ENCODE results near the gene GPD1. TPM values are rescaled to one million over a fixed set of nuclear protein-coding genes. Genes with fewer than 3 reads are reported as not detected.

Gene GPD1
- total RNA-seq, 2 donors from 2014 or later, result 0.93 to 1.1 TPM

DNA sequence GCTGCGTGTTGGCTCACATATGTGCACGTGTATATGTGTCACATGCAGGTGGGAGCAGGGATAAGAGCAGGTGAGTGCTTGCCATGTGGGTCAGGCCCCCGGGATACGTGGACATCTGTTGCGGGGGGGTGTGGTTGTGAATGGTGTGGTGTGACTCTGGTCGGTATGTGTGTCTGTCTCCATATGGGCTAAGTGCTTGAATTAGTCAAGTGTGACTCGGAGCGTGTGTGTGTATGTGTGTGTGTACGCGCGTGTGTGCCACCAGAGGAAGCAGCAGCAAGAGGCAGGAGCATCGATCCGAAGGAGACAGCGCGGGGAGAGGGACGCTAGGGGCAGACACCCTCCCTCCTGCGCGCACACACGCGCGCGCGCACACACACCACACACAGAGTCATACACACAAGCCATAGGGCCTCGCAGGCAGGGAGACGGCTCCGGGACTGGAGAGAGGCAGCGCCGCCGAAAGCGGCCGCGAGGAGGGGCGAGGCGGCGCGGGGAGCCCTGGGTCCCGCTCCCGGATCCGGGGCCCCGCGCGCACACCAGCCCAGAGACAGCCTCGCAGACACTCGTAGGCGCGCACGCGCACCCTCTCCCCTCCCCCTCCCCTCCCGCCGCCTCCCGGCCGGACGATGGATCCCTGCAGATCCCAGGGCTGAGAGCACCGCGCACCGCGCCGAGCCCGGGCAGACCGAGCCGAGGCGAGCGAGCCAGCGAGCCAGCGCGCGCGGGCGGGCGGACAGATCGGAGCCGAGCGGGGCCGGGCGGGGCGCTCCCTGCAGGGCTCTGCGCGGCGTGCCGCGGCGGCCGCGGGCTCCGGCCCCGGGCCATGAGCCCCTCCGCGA, 46.6 kb upstream of the GPD1 start, which contains the start of gene ASIC1:
TSS of gene ASIC1 (plus strand) at position 597 of the 842 bp plus-strand sequence. CDS start 1,171 bp downstream, outside the sequence.
- TF ChIP-seq, protein P1, sequence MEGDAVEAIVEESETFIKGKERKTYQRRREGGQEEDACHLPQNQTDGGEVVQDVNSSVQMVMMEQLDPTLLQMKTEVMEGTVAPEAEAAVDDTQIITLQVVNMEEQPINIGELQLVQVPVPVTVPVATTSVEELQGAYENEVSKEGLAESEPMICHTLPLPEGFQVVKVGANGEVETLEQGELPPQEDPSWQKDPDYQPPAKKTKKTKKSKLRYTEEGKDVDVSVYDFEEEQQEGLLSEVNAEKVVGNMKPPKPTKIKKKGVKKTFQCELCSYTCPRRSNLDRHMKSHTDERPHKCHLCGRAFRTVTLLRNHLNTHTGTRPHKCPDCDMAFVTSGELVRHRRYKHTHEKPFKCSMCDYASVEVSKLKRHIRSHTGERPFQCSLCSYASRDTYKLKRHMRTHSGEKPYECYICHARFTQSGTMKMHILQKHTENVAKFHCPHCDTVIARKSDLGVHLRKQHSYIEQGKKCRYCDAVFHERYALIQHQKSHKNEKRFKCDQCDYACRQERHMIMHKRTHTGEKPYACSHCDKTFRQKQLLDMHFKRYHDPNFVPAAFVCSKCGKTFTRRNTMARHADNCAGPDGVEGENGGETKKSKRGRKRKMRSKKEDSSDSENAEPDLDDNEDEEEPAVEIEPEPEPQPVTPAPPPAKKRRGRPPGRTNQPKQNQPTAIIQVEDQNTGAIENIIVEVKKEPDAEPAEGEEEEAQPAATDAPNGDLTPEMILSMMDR (conservative IDR thresholded peaks at IDR 0.05), result peak; percentile 41
- peak; percentile 94 for DNase-seq
- Mint-ChIP-seq H3K36me3 (ENCODE audit: low read depth) (no peaks in the 10 kb centered on the region), H3K4me3 (peak within 1 kb of the TSS; percentile 69), H3K27me3 (ENCODE audit: insufficient read depth) (peaks cover 92% of the 10 kb centered on the region), H3K9me3 (no peaks in the 10 kb centered on the region), H3K4me1 (peaks cover 9% of the 10 kb centered on the region), H3K27ac (peak within 1 kb of the TSS; percentile 29)
- WGBS, 2 experiments (ENCODE audit: insufficient coverage in 1 of 2, insufficient read length in 1 of 2), result 1 to 5% methylated on average over 7 to 84 of the region's 88 CpGs
- Histone ChIP-seq H3K4me1 (ENCODE audit: control insufficient read depth, insufficient read depth, low read length) (no peaks in the 10 kb centered on the region), H3K9me3 (ENCODE audit: control insufficient read depth, low read length) (no peaks in the 10 kb centered on the region), H3K36me3 (ENCODE audit: control insufficient read depth, insufficient read depth, low read length) (no peaks in the 10 kb centered on the region), H3K9ac (ENCODE audit: extremely low read depth, low read length, poor library complexity, severe bottlenecking) (no peak within 1 kb of the TSS), H3K4me3 (ENCODE audit: low read length) (peak within 1 kb of the TSS; percentile 85), H3K27me3 (ENCODE audit: control insufficient read depth, insufficient read depth, low read length, poor library complexity, severe bottlenecking) (peaks cover 78% of the 10 kb centered on the region), H3K27ac (ENCODE audit: low read depth, low read length) (no peak within 1 kb of the TSS)

DNA sequence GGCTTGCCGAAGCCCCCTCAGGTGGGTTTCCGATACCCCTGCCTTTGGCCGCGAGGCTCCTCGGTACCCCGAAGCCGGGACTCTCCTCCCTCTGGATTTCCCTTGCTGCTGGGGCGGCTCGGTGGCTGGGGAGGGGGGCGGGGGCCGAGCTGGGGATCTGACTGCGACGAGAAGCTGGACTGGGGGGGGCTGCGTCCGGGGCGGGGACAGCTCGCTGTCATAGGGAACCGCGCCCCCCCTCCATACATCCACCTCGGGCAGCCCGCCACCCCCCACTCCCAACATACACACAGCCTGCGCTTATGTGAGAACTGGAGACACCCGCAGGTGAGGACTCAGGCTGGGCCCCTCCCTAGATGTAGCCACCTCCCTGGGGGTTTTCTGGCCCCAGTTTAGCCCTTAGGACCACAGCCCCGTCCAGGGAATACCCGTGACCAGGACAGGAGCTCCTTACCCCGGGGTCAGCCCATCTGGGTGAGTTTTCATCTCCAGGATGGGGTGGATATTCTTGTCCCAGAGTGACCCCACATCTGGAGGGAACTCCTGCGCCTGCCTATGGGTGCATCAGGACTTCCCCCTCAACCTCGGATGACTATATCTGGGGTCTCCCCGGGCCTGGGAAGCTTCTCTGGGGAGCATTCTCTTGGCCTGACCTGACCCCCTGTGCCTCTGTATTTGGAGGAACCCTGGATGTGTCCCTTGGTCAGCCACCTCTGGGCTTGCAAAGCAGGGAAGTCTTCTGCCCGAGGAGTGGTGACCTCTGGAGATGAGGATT, 45.7 kb upstream of the GPD1 start:
- WGBS, 2 experiments (ENCODE audit: insufficient coverage in 1 of 2, insufficient read length in 1 of 2), result 23 to 29% methylated on average over 11 to 20 of the region's 30 CpGs
- Histone ChIP-seq H3K9ac (ENCODE audit: extremely low read depth, low read length, poor library complexity, severe bottlenecking) (no peak overlapping the region), H3K27me3 (ENCODE audit: control insufficient read depth, insufficient read depth, low read length, poor library complexity, severe bottlenecking) (peaks cover 75% of the 10 kb centered on the region), H3K4me3 (ENCODE audit: low read length) (peak overlapping the region; percentile 49), H3K36me3 (ENCODE audit: control insufficient read depth, insufficient read depth, low read length) (no peaks in the 10 kb centered on the region), H3K4me1 (ENCODE audit: control insufficient read depth, insufficient read depth, low read length) (no peaks in the 10 kb centered on the region), H3K27ac (ENCODE audit: low read depth, low read length) (no peak overlapping the region), H3K9me3 (ENCODE audit: control insufficient read depth, low read length) (no peaks in the 10 kb centered on the region)
- DNase-seq, result no peak
- H3K4me3 Mint-ChIP-seq, result peak overlapping the region; percentile 69
- TF ChIP-seq, protein P1 (conservative IDR thresholded peaks at IDR 0.05), result no peak
- H3K9me3 Mint-ChIP-seq, result no peaks in the 10 kb centered on the region
- peaks cover 92% of the 10 kb centered on the region for H3K27me3 Mint-ChIP-seq (ENCODE audit: insufficient read depth)
- no peak overlapping the region for H3K27ac Mint-ChIP-seq
- peaks cover 9% of the 10 kb centered on the region for H3K4me1 Mint-ChIP-seq
- H3K36me3 Mint-ChIP-seq (ENCODE audit: low read depth), result no peaks in the 10 kb centered on the region

DNA sequence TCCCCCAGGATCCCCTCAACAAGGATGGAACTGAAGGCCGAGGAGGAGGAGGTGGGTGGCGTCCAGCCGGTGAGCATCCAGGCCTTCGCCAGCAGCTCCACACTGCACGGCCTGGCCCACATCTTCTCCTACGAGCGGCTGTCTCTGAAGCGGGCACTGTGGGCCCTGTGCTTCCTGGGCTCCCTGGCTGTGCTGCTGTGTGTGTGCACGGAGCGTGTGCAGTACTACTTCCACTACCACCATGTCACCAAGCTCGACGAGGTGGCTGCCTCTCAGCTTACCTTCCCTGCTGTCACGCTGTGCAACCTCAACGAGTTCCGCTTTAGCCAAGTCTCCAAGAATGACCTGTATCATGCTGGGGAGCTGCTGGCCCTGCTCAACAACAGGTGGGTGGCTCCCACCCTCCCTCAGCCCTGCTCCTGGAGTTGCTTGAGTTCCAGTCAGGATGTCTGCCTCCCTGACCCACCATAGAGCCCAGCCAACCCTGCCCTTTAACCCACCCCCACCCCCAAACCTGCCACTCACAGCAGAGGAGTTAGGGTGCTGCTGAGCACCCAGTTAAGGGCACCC, 45.0 kb upstream of the GPD1 start:
- H3K4me3 Mint-ChIP-seq, result peak overlapping the region; percentile 69
- peaks cover 9% of the 10 kb centered on the region for H3K4me1 Mint-ChIP-seq
- H3K9ac ChIP-seq (ENCODE audit: extremely low read depth, low read length, poor library complexity, severe bottlenecking), result no peak overlapping the region

More for the DNA sequence above, 45.0 kb upstream of the GPD1 start:
- H3K36me3 ChIP-seq (ENCODE audit: control insufficient read depth, insufficient read depth, low read length), result no peaks in the 10 kb centered on the region
- H3K4me3 ChIP-seq (ENCODE audit: low read length), result no peak overlapping the region
- H3K4me1 ChIP-seq (ENCODE audit: control insufficient read depth, insufficient read depth, low read length), result no peaks in the 10 kb centered on the region
- WGBS, 2 experiments (ENCODE audit: insufficient coverage in 1 of 2, insufficient read length in 1 of 2), result 91 to 94% methylated on average over 5 to 15 of the region's 15 CpGs
- DNase-seq, result no peak
- Mint-ChIP-seq H3K27me3 (ENCODE audit: insufficient read depth) (peaks cover 91% of the 10 kb centered on the region), H3K9me3 (no peaks in the 10 kb centered on the region), H3K27ac (no peak overlapping the region), H3K36me3 (ENCODE audit: low read depth) (no peaks in the 10 kb centered on the region)
- TF ChIP-seq, protein P1 (conservative IDR thresholded peaks at IDR 0.05), result no peak
- H3K27me3 ChIP-seq (ENCODE audit: control insufficient read depth, insufficient read depth, low read length, poor library complexity, severe bottlenecking), result peaks cover 69% of the 10 kb centered on the region
- no peaks in the 10 kb centered on the region for H3K9me3 ChIP-seq (ENCODE audit: control insufficient read depth, low read length)
- no peak overlapping the region for H3K27ac ChIP-seq (ENCODE audit: low read depth, low read length)
